ENCODE results near the gene CD34. TPM values are rescaled to one million over a fixed set of nuclear protein-coding genes. Genes with fewer than 3 reads are reported as not detected.
"Not testable (repeated sequence)": the region's sequence is repeated elsewhere in the genome, so short reads cannot be mapped to it uniquely, and the experiment has no call there.

The CD34 gene
- total RNA-seq, 1 donor from 2014 or later, result 72.5 TPM

- intact Hi-C loops (cut with DNase I), result no loop called here
- ATAC-seq (ENCODE audit: poor library complexity) (no peak), DNase-seq (no peak)
Measured at GRCh38 chr1:207937204-207937603, 26.3 kb upstream of the CD34 start.

DNA sequence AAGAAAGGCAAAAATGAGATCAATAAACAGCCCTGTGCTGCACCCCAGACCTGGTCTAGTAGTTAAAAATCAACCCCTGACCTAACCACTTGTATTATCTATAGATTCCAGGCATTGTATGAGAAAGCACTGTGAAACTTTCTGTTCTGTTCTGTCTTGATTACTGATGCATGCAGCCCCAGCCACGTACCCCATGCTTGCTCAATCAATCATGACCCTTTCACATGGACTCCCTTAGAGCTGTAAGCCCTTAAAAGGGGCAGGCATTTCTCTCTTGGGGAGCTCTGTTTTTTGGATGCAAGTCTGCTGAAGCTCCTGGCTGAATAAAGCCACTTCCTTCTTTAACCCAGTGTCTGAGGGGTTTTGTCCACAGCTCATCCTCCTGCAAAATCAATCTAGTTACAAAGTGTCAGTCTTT is 24.2 kb upstream of the CD34 start:
- intact Hi-C loops (cut with DNase I), result no loop called here
- DNase-seq (no peak), ATAC-seq (ENCODE audit: poor library complexity) (no peak)

GRCh38 chr1:207933205-207933800 is 22.4 kb upstream of the CD34 start:
- ATAC-seq (ENCODE audit: poor library complexity), result no peak
- no peak for DNase-seq
- intact Hi-C loops (cut with DNase I), result no loop called here

- DNase-seq (no peak), ATAC-seq (ENCODE audit: poor library complexity) (no peak)
- intact Hi-C loops (cut with DNase I), result no loop called here
Measured at GRCh38 chr1:207926984-207927383, 16.1 kb upstream of the CD34 start.

GRCh38 chr1:207925969-207926368 is 15.0 kb upstream of the CD34 start:
- DNase-seq; intact Hi-C loops (cut with DNase I); ATAC-seq (ENCODE audit: poor library complexity): not testable (repeated sequence)

DNA sequence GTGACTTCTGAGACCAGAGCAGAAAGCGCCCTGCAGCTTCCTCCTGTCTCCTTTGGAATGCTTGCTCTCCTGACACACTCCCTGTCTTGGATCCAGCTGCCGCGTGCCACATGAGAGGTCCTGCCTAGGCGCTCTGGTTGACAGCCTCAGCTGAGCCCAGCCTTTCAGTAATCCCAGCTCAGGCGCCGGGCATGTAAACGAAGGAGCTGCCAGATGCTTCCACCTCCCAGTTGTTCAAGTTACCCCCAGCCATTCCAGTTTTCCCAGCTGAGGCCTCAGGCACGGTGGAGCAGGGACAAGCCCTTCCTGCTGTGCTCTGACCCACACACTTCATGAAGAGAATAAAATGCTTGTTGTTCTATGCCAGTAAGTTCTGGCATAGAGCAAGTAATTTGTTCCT is 14.3 kb upstream of the CD34 start:
- ATAC-seq (ENCODE audit: poor library complexity) (peak; percentile 39), DNase-seq (peak; percentile 82)
- intact Hi-C loops (cut with DNase I), result no loop called here

GRCh38 chr1:207923561-207923960 is 12.6 kb upstream of the CD34 start:
- ATAC-seq (ENCODE audit: poor library complexity) (peak; percentile 22), DNase-seq (no peak)
- intact Hi-C loops (cut with DNase I), result loop anchor here (5.0 kb wide), 1 partner anchor 36 kb away; no protein-coding TSS in a partner anchor

DNA sequence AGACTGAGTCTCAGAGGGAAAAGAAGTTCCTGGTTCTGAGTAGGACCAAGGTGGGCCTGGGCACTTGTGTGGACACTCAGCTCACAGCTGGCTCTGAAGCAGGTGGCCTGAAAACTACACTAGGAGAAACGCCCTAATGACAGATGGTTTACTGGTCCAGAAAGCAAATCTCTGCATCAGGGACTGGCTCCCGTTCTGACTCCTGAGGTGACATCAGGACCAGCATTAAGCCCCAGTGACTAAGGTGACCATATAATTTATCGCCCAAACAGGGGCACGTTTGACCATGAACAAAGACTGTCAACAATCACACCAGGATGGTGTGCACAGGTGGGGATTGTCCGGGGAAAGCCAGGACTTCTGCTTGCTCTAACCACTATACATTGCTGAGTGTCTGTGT is 12.2 kb upstream of the CD34 start:
- no peak for DNase-seq
- intact Hi-C loops (cut with DNase I), result loop anchor here (5.0 kb wide), 1 partner anchor 36 kb away; no protein-coding TSS in a partner anchor
- ATAC-seq (ENCODE audit: poor library complexity), result no peak

DNA sequence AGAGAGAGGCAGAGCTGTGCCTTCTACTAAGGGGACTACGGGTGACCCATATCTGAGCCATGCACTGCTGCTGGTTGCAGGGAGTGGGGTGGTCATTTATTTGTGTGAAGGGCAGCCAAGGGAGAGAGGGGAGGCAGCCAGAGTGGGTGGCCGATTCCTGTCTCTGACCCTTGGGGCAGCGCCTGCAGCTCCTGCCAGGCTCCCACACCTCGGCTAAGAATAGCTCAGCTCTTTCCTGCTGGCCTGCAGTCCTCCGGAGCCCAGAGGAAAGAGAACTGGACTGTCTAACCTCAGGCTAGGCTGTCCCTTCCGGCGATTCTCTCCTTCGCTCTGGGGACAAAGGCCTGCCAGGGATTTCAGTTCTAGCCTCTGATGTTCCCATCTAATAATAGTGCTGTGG is 11.6 kb upstream of the CD34 start:
- peak; percentile 83 for ATAC-seq (ENCODE audit: poor library complexity)

DNA sequence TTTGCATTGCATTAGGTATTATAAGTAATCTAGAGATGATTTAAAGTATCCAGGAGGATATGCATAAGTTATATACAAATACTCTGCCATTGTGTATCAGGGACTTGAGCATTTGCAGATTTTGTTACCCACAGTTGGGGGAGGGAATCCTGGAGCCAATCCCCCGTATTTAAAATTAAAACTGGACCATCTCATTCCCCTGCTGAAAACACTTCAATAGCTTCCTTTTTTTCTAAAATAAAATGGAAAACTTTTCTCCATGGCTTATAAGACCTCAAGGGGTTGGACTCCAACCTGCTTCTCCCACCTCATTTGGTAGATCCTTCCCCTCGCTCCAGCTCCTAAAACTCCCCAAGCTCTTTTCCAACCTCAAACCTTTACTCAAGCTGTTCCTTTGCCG is 10.4 kb upstream of the CD34 start:
- no peak for DNase-seq
- intact Hi-C loops (cut with DNase I), result loop anchor here (5.0 kb wide), 1 partner anchor 34 kb away; no protein-coding TSS in a partner anchor

More for the DNA sequence above, 11.6 kb upstream of the CD34 start:
- peak; percentile 79 for DNase-seq
- intact Hi-C loops (cut with DNase I), result loop anchor here (5.0 kb wide), 1 partner anchor 35 kb away; no protein-coding TSS in a partner anchor

DNA sequence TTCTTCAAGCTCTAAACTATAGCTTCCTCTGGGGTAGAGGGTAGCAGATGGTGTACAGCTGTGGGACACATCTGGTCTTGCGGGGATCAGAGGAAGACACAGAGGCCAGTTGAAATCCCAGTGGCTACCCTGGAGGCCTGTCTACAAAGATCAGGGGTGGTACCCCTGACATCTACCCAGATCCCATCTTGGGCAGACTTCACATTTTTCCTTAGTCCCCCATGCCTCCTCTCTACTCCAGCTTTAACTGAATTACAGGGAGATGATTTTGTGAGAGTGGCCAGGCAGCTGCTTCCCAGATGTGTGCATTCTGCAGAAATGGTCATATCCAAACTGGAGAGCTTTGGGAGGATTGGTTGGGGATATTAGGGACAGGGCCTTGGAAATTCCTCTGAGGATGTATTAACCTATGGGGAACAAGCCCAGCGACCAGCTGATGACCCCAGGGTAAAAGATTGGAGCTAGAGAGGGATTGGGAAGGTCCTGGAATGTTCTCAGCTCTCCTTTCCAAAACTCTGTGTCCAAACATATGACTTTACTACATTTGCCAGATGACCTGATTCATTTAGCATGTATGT is 9.6 kb upstream of the CD34 start:
- intact Hi-C loops (cut with DNase I), result loop anchor here (5.0 kb wide), 1 partner anchor 33 kb away; no protein-coding TSS in a partner anchor
- ATAC-seq (ENCODE audit: poor library complexity) (peak; percentile 8), DNase-seq (no peak)

More for the DNA sequence above, 10.4 kb upstream of the CD34 start:
- no peak for ATAC-seq (ENCODE audit: poor library complexity)

DNA sequence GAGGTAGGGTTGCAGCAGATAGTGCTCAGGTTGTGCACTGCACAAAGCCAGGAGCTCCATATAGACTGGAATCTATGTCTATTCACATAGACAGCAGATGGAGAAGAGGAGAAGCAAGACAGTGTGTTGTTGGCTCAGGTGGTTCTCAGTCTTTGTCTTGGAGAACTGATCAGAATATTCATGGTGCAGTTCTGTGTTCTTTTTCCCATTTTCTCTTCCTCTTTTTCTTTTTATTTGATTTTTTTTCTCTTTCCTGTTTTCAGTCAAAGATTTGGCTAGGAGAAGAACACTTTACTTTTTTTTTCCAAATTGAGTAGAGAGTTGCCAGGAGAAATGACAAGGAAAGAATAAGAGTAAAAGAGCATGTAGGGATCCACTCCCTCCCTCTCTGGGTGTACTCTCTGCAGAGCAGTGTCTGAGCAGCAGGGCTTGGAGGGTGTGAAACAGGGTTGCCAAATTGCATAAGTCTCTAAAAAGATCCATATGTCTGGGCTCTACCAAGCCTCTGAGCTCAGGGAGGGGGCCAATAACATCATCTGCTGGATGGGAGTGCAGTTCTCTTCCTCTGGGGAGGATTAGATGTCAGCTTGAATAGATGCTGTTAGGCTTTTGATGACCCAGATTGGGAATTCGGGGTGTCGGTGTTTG is 8.7 kb upstream of the CD34 start:
- intact Hi-C loops (cut with DNase I), result loop anchor here (5.0 kb wide), 1 partner anchor 32 kb away; no protein-coding TSS in a partner anchor
- DNase-seq (no peak), ATAC-seq (ENCODE audit: poor library complexity) (peak; percentile 75)

DNA sequence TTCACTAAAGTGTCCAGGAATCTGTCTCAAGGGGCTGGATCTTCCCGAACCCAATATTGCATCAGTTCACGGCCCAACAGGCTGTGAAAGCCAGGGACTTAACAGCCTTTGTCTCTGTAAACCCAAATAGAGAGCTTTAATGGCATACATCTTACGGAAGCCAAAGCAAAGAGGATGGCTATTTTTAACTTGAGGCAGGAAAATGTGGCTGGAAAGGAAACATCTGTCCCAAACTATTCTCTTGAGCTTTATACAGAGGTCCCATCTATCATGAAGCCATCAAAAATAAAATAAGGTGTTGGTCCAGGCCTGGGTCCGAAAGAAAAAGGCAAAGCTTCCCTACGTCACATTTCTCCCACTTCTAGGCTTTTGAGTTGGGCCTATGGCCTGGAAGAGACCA is 7.7 kb upstream of the CD34 start:
- intact Hi-C loops (cut with DNase I), result no loop called here
- ATAC-seq (ENCODE audit: poor library complexity) (no peak), DNase-seq (no peak)

GRCh38 chr1:207918011-207918410 is 7.1 kb upstream of the CD34 start:
- intact Hi-C loops (cut with DNase I), result no loop called here
- ATAC-seq (ENCODE audit: poor library complexity), result no peak
- DNase-seq, result no peak

DNA sequence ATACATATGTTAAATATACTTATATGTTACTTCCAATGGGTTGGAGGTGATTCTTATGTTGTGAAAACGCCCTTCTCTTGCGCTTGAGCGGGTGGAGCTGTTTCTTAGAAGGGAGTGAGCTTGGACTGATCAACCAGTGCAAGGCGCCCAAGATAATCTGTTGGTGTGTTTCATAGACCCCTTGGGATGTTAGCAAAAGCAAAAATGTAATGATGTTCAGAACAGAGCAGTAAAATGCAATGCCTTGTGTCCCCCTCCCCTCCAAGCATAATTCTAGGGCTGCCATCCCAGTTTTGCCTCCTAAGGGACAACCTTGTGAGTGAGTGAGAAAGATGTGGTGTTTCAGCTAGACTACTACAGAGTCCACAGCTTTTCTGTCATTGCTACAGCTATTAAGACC is 6.2 kb upstream of the CD34 start:
- intact Hi-C loops (cut with DNase I), result no loop called here
- peak; percentile 54 for ATAC-seq (ENCODE audit: poor library complexity)
- DNase-seq, result peak; percentile 65

DNA sequence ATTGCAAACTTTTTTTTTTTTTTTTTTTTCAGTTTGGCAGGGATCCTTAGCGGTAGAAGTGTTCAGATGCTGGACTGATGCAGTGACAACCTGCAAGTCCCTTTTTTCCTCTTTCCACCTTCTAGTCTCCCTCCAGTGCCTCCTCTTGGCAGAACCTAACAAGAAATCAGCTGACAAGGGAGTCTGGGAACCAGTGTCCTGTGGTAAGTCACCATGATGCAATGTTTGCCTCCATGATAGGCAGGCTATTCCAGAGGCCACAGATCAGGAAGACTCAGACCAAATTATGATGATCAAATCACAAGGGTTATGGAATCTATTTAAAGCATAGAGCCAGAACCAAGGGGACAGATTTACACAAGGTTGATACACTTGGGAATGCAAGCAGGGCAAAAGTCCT is 3.0 kb upstream of the CD34 start:
- no peak for ATAC-seq (ENCODE audit: poor library complexity)
- no peak for DNase-seq
- intact Hi-C loops (cut with DNase I), result no loop called here

DNA sequence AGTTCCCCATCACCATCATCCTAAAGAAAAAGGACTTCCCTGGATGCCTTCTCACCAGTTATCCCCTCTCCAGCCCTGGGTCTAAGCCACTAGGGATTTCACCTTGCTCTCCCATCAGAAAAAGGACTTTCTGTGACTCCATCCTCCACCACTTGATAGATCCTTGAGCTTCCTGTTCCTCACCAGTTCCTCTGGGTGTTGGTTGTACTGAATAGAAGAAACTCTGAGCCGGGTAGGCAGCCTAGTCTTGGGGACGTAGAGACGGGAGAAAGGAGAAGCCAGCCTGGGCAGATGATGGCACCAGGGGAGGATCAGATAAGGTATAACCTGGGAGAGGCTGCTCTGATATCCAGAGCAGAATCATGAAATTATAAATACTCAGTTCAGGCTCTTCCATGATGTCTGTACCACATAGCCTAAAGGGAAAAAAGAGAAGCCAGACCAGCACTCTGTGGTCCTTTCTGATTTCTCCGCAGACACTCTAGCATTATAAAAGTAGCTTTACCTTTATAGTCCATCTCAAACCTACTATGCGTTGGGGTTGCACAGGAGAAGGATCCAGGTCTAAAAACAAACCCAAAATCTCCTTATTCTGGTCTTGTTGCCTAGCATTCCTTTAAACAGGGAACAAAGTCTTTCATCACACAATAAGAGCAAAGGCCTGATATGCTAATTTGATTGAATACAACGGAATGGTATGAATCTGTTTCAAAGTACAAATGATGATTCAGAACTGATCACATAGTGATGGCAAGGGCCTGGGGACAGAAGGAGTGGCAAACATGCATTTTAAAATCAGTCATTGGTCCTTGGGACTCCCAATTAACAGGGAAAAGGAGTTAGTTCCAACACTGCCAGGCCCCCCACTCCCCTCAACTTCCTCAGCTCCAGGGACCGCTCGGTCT is 1.2 kb upstream of the CD34 start:
- DNase-seq (no peak), ATAC-seq (ENCODE audit: poor library complexity) (no peak)
- intact Hi-C loops (cut with DNase I), result no loop called here

GRCh38 chr1:207909687-207910086 is 1.2 kb downstream of the CD34 start:
- intact Hi-C loops (cut with DNase I), result loop anchor here (5.0 kb wide), 1 partner anchor 48 kb away; no protein-coding TSS in a partner anchor
- no peak for DNase-seq
- ATAC-seq (ENCODE audit: poor library complexity), result peak; percentile 8
